ENCODE results near the gene B9D1. TPM values are rescaled to one million over a fixed set of nuclear protein-coding genes. Genes with fewer than 3 reads are reported as not detected.

B9D1 gene
- total and polyA plus RNA-seq, 9 of the 15 experiments (the other 6 are each of a cell fraction or from before 2014, with no cell fraction given), result 8.9 to 28.0 (median 17.9) TPM

- Histone ChIP-seq H4K20me1 (replicated peaks; ENCODE audit: control insufficient read depth, insufficient read depth, low read length) (no peaks in the 10 kb centered on the region), H3K9me3 (replicated peaks; ENCODE audit: control insufficient read depth, insufficient read depth, low read depth, low read length) (no peaks in the 10 kb centered on the region), H3K4me1 (replicated peaks in 1 of 2; ENCODE audit: control insufficient read depth in 2 of 2, insufficient read depth in 2 of 2, low read length in 2 of 2) (no peaks in the 10 kb centered on the region; a peak in 1 of 5 replicates), H3K9me1 (ENCODE audit: control insufficient read depth, insufficient read depth, low read length) (no peaks in the 10 kb centered on the region), H2AFZ (ENCODE audit: low read depth, low read length) (no peak overlapping the region), H3K36me3 (ENCODE audit: control insufficient read depth, insufficient read depth, low read length) (no peaks in the 10 kb centered on the region), H3K27ac (ENCODE audit: extremely low read depth, low read depth, low read length) (no peak overlapping the region), H3K4me3 (no peak overlapping the region), H3K9ac (ENCODE audit: insufficient read depth in 1 of 2, low read depth in 2 of 2, low read length in 2 of 2) (no peak overlapping the region), H3K27me3 (ENCODE audit: control insufficient read depth in 2 of 2, insufficient read depth in 2 of 2, low read length in 2 of 2) (peaks cover 0 to 10% of the 10 kb centered on the region in 2 experiments; a peak in 1 of 5 replicates), H3K79me2 (ENCODE audit: control insufficient read depth, insufficient read depth, low read length) (no peaks in the 10 kb centered on the region), H3K4me2 (ENCODE audit: insufficient read depth, low read length) (no peak overlapping the region)
- ATAC-seq (no peak), FAIRE-seq (no peak), DNase-seq (ENCODE audit: extremely low read depth in 1 of 4, low spot score in 3 of 4) (no peak)
- intact Hi-C loops (cut with micrococcal nuclease), result no loop called here
- in situ Hi-C loops (cut with MboI), result no loop called here
- WGBS (ENCODE audit: insufficient coverage, low coverage, missing lambda C conversion rate), result 3% methylated on average over 4 of the region's 4 CpGs
- BruUV-seq (replicated peaks), result no TSS peak
- ChIA-PET CTCF (ENCODE audit: low intra/inter-chr PET ratio) (no interaction called here), POLR2A (interaction anchor here (0.6 kb wide), 1 partner anchor 76 kb away, joined by 3 read pairs; no protein-coding TSS in a partner anchor)
- TF ChIP-seq ATF1 (CRISPR knock-in tag; IDR thresholded peaks at IDR 0.05), result no peak
- TF ChIP-seq ATF1 (tag; IDR thresholded peaks at IDR 0.05), result no peak
- TF ChIP-seq SMARCC2 (IDR thresholded peaks at IDR 0.05; ENCODE audit: low read depth), result no peak
- TF ChIP-seq ZNF57 (CRISPR knock-in tag; IDR thresholded peaks at IDR 0.05), result no peak
- no peak for TF ChIP-seq ZFP1 (CRISPR knock-in tag; IDR thresholded peaks at IDR 0.05)
- no peak for TF ChIP-seq ASH1L (IDR thresholded peaks at IDR 0.05; ENCODE audit: borderline replicate concordance, low read depth, partially characterized antibody)
- TF ChIP-seq ETV5 (CRISPR knock-in tag; IDR thresholded peaks at IDR 0.05; ENCODE audit: low read depth), result no peak
- TF ChIP-seq ZFX (CRISPR knock-in tag; IDR thresholded peaks at IDR 0.05), result no peak
- TF ChIP-seq ELF4 (CRISPR knock-in tag; IDR thresholded peaks at IDR 0.05), result no peak
- no peak for TF ChIP-seq ZNF408 (CRISPR knock-in tag; IDR thresholded peaks at IDR 0.05; ENCODE audit: low read depth)
- TF ChIP-seq RBM17 (IDR thresholded peaks at IDR 0.05; ENCODE audit: borderline replicate concordance, low read depth, low read length), result no peak
- TF ChIP-seq ZBTB8A (IDR thresholded peaks at IDR 0.05; ENCODE audit: partially characterized antibody), result no peak
- TF ChIP-seq MGA (IDR thresholded peaks at IDR 0.05), result no peak
- no peak for TF ChIP-seq JUNB (CRISPR knock-in tag; conservative IDR thresholded peaks at IDR 0.05)
Observed at GRCh38 chr17:19403021-19403420, 40.5 kb upstream of the B9D1 start.

Data from K562 (cell line).